ENCODE data around the gene LRRC8C.

- no peak for TF ChIP-seq CTCF (IDR thresholded peaks at IDR 0.05 in 2 of 3, conservative IDR thresholded peaks at IDR 0.05 in 1 of 3; ENCODE audit: borderline replicate concordance in 1 of 3, insufficient read depth in 1 of 3, low read depth in 2 of 3, low read length in 2 of 3)
- no peak for TF ChIP-seq POLR2AphosphoS5 (IDR thresholded peaks at IDR 0.05; ENCODE audit: low read depth, low read length)
- TF ChIP-seq POLR2A (IDR thresholded peaks at IDR 0.05; ENCODE audit: borderline replicate concordance, extremely low read depth, insufficient read depth, insufficient read length), result no peak
- TF ChIP-seq CEBPB (IDR thresholded peaks at IDR 0.05; ENCODE audit: low read depth), result no peak
- no peak for TF ChIP-seq EZH2phosphoT487 (IDR thresholded peaks at IDR 0.05; ENCODE audit: borderline replicate concordance)
These were observed 39.0 kb downstream of the LRRC8C start for GRCh38 chr1:89671775-89672488.

All from HCT116 (cell line).